GM18526 (cell line): ENCODE measurements around the gene MOXD1.

Source experiments
- POLR2A ChIP-seq: IDR thresholded peaks from 3 replicates; pipeline ENCODE4 v1.6.1; 2011; ENCODE audit not compliant: insufficient read length; ENCODE audit errors: extremely low read depth

Gene MOXD1

GRCh38 chr6:132400883-132401617 lies at the start of gene MOXD1:
TSS of gene MOXD1 (minus strand) at chr6:132401475. CDS start at chr6:132401426, 49 bp downstream.
- TF ChIP-seq POLR2A, result no peak

- no peak for TF ChIP-seq POLR2A
Measured at GRCh38 chr6:132446855-132447241, 45.6 kb upstream of the MOXD1 start.

- no peak for TF ChIP-seq POLR2A
Measured at GRCh38 chr6:132446141-132446854, 45.0 kb upstream of the MOXD1 start.

- no peak for TF ChIP-seq POLR2A
Measured at GRCh38 chr6:132445201-132445951, 44.1 kb upstream of the MOXD1 start.

- no peak for TF ChIP-seq POLR2A
Measured at GRCh38 chr6:132443206-132443605, 41.9 kb upstream of the MOXD1 start.

- no peak for TF ChIP-seq POLR2A
Measured at GRCh38 chr6:132430110-132430509, 28.8 kb upstream of the MOXD1 start.

GRCh38 chr6:132425176-132425575 lies 23.9 kb upstream of the MOXD1 start:
- no peak for TF ChIP-seq POLR2A

GRCh38 chr6:132423839-132424238 lies 22.6 kb upstream of the MOXD1 start:
- TF ChIP-seq POLR2A, result no peak

- TF ChIP-seq POLR2A, result no peak
Measured at GRCh38 chr6:132418235-132418965, 17.1 kb upstream of the MOXD1 start.

GRCh38 chr6:132414761-132415160 lies 13.5 kb upstream of the MOXD1 start:
- no peak for TF ChIP-seq POLR2A

GRCh38 chr6:132414322-132414721 lies 13.0 kb upstream of the MOXD1 start:
- TF ChIP-seq POLR2A, result no peak

GRCh38 chr6:132413499-132413802 lies 12.2 kb upstream of the MOXD1 start:
- TF ChIP-seq POLR2A, result no peak

GRCh38 chr6:132412656-132413498 lies 11.6 kb upstream of the MOXD1 start:
- no peak for TF ChIP-seq POLR2A

GRCh38 chr6:132411296-132411695 lies 10.0 kb upstream of the MOXD1 start:
- no peak for TF ChIP-seq POLR2A
